NCI-H1436 treated with DMSO at 0.1 percent for 48 hours (cell line): ENCODE measurements around the gene EIF5AL1.
"Not testable (repeated sequence)": the region's sequence is repeated elsewhere in the genome, so short reads cannot be mapped to it uniquely, and the experiment has no call there.

ENCODE experiments used
- DNase-seq: peaks from one replicate; lab custom pipeline; 2025; lab: John Stamatoyannopoulos, UW

Gene EIF5AL1

GRCh38 chr10:79509934-79510508, 2.3 kb upstream of the EIF5AL1 start:
- DNase-seq = not testable (repeated sequence)

GRCh38 chr10:79516532-79517205, 4.3 kb downstream of the EIF5AL1 start:
- DNase-seq = not testable (repeated sequence)

- not testable (repeated sequence) for DNase-seq
These were observed 5.2 kb downstream of the EIF5AL1 start for GRCh38 chr10:79517567-79517966.

DNA sequence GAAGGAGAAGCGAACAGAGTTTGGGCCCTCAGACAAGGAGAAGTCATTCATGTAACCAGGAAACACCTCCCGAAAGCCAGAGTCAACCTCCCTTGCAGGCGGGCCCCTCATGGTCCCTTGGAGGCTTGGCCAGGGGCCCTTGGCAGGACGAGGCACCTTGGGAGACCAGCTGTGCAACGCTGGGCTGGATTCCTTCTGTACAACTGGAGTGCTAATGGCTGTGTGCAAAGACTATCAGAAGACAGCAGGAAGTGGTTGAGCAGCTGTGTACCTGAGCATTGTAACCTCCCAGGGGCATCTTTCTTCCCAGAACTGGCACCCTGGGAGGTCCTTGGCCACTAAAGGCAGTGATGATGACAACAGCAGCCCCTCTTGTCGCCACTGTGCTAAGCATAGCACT, 9.4 kb downstream of the EIF5AL1 start:
- DNase-seq = not testable (repeated sequence)

DNA sequence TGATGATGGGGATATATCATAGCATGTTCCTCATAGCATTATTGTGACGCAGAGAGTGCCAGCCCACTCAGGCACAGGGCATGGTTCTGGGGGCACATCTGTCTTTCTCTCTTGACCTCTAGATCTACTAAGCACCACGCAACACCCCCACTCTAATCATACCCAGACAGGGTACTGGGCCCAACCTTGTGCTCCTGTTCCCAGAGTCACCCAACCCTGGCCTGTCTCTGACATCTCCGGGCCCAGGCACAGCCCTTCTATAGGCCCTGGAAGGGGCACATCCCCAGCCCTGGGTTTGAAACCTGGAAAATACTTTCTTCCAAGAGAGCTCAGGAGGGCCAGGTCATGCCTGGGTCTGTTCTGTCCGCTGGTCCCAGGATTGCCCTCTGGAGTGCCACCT, 10.1 kb downstream of the EIF5AL1 start:
- not testable (repeated sequence) for DNase-seq

- not testable (repeated sequence) for DNase-seq
These were observed 11.0 kb downstream of the EIF5AL1 start for GRCh38 chr10:79523157-79523853.

DNA sequence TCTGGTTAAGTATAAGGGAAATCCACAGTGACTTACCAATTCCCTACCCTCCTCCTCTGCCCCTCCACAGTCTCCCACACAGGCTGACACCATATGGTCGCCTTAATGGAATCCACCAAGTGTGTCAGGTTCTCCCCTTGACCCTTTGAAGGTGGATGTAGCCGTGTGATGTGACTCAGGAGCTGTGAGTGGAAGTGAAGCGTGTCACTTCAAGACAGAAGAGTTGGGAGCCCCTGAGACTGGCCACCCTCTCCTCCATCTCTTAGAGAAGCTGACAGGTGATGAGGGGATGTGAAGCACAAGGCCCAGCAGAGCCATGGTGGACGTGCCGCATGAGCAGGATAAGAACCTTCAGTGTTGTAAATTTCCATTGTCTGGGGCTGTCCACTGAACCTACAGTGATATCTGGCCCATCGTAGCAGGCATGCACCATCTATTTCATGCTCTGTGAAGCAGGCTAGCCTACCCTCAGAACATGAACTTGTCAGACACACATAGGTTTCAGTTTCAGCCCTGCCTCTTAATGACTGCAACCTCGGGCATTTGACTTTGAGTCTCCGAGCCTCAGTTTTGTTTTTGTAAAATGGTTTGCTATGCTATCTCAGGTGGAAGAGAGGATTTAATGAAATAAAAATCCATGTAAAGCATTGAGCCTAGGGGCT, 12.8 kb downstream of the EIF5AL1 start:
- DNase-seq = not testable (repeated sequence)

DNA sequence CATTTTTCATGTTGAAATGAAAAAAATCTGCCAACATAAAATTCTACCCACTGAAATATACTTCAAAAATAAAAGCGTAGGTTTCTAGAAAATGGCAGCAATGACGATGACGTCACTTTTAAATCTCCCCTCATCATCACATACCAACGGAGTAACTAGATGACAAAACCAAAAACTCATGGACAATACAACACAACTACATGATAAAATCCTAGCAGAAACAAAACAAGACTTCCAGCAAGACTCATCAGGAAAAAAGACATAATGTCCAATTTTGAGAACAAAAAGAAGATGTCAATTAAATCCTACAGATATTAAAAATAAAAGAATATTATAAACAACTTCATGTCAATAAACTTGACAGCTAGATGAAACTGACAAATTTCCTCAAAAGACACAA, 15.9 kb downstream of the EIF5AL1 start:
- DNase-seq = not testable (repeated sequence)

GRCh38 chr10:79533142-79533902, 21.0 kb downstream of the EIF5AL1 start:
- DNase-seq = not testable (repeated sequence)

DNA sequence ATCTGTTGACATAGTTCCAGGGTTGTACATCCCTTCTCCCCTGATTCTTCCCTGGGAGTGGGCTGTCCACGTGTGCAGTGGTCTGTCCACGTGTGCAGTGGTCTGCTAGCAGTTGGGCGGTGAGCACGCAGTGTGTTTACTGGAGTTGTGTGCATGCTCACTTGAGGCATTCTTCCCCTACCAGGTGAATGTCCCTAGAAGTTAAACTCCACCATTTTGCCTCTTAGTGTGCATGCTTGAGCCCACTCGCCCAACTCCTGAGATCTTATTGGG, 21.5 kb downstream of the EIF5AL1 start:
- DNase-seq = not testable (repeated sequence)

DNA sequence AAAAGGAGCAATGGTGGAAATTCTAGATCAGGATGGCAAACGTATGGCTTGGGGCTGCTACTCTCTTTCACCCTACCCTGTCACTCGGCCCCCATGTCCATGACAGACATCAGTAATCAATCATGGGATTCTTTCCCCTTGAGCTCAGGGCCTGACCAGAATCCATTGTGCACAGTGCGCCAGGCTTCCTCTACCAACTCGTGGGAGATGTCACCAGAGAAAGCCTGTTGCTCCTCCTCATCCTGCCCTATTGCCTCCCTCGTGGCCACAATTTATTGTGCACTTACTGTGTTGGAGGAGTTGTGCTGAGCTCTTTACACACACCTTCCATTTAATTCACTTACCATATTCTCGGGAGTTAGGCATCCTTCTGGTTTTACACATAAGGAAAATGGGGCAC, 26.0 kb downstream of the EIF5AL1 start:
- DNase-seq = not testable (repeated sequence)

DNA sequence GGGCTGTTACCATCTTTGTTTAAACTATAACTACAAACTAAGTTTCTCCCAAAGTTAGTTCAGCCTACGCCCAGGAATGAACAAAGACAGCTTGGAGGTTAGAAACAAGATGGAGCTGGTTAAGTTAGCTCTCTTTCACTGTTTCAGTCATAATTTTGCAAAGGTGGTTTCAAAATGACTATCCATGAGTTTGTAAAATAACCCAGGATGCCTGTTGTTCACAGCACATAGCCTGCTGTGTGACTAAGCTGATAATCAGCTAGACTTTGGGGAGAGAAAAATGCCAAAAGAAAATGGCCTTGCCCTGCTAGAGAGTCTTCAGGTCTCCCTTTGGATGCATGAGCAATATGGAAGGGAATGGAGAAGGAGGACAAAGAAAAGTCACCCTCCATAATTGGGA, 28.6 kb downstream of the EIF5AL1 start:
- DNase-seq = not testable (repeated sequence)

DNA sequence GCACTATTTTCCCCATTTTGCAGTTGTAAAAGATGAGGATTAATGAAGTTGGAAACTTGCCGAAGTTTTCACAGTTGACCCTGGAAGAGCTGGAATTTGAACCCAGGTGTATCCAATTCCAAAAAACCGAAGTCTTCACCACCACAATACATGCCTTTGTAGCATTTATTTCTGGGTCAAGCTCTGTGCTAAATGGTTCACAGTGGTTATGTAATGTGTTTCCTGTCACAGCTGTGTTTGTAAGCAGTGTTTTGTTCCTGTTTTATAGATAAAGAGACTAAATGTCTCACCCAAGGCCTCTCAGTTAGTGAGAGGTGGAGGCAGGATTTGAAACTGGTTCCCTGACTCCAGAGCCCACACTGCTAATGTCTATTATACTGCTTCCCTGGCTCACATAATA, 30.3 kb downstream of the EIF5AL1 start:
- no peak for DNase-seq

GRCh38 chr10:79544408-79544807, 32.1 kb downstream of the EIF5AL1 start:
- not testable (repeated sequence) for DNase-seq

GRCh38 chr10:79544926-79545659, 32.8 kb downstream of the EIF5AL1 start:
- not testable (repeated sequence) for DNase-seq

DNA sequence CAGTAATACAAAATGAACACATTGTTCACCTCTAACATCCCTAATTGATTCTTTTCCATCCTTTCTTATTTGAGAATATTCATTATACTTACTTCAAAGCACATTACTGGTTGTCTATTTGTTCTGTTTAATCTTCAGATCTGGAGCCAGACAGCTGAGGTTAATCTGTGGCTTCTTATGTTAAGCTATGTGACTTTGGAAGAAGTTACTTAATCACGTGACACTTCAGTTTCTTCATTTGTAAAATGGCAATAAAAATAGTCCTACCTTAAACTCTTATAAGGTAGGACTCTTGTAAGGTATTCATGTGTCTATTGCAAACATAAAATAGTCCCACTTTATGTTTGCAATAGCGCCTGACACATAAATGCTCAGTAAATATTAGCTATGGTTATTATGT, 34.8 kb downstream of the EIF5AL1 start:
- not testable (repeated sequence) for DNase-seq

- no peak for DNase-seq
These were observed 35.6 kb downstream of the EIF5AL1 start for GRCh38 chr10:79547973-79548372.

GRCh38 chr10:79552143-79552542, 39.8 kb downstream of the EIF5AL1 start:
- no peak for DNase-seq

- DNase-seq = no peak
These were observed 43.3 kb downstream of the EIF5AL1 start for GRCh38 chr10:79555354-79556309.

DNA sequence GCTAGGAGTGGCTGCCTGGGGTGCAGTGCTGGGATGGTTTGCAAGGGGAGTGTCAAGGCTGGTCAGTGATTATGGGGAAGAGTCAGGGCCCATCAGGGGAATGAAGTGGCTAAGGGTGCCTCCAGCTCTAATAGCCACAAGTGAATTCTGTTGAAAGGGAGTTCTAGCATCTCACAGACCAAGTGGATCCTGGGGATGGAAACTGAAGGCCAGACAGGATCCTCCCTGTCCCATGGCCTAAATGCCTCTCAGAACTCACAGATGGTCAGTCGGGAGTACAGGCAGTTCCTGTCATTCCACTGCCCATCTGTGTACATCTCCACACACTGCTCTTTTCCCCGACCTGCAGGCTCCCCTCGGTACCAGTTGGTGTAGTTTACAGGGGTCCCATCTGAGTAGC, 44.6 kb downstream of the EIF5AL1 start:
- DNase-seq = not testable (repeated sequence)
